ENCODE measurements around the gene BFSP2. TPM values are rescaled to one million over a fixed set of nuclear protein-coding genes. Genes with fewer than 3 reads are reported as not detected.

The BFSP2 gene
- total RNA-seq, 1 experiment from 2014 or later: 0.67 TPM

DNA sequence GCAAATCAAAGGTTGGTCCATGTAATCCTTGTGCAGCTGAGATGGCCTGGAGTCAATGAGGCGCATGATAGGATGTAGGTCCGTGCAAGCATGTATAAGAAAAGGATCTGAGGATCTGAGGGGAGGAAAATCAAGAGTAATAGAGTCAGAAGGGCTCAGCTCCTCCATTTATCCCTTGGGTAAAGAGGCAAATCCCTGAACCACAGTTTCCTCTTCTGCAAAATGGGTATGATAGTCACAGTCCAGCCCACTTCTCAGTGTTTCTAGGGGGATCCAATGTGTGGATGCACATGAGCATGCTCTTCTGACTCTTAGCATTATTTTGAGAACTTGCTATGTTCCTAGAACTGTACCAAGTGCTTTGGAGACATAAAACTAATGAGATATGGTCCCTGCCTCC, 67.9 kb downstream of the BFSP2 start:
- Histone ChIP-seq H3K27me3 (ENCODE audit: control insufficient read depth, insufficient read depth, low read length) (no peaks in the 10 kb centered on the region), H3K9me3 (ENCODE audit: control insufficient read depth, insufficient read depth, low read depth, low read length) (no peaks in the 10 kb centered on the region), H3K36me3 (ENCODE audit: control insufficient read depth, insufficient read depth, low read length) (no peaks in the 10 kb centered on the region), H3K4me3 (ENCODE audit: low read depth in 2 of 2, low read length in 2 of 2) (no peak overlapping the region), H3K27ac (ENCODE audit: low read length) (peak overlapping the region; percentile 67), H3K4me1 (ENCODE audit: control insufficient read depth, insufficient read depth, low read length) (peaks cover 41% of the 10 kb centered on the region)
- ChIA-PET POLR2A (no interaction called here), CTCF (interaction anchor here (0.6 to 1.0 kb wide), 3 partner anchors 12 to 106 kb away, joined by 3 to 4 read pairs (median 3); partner anchors contain the start of gene CDV3)
- DNase-seq (ENCODE audit: low read depth, low spot score) (no peak), ATAC-seq (no peak)
- in situ Hi-C loops (cut with HindIII; ENCODE audit: low pct_unique_long_range_greater_than_20kb, low sequenced_read_pairs) (no loop called here), intact Hi-C loops (cut with micrococcal nuclease; ENCODE audit: unreplicated experiment) (no loop called here)
- BruUV-seq (replicated peaks): no TSS peak
- TF ChIP-seq TCF7L2 (IDR thresholded peaks at IDR 0.05; ENCODE audit: low read depth, low read length): no peak
- TF ChIP-seq, protein P1, sequence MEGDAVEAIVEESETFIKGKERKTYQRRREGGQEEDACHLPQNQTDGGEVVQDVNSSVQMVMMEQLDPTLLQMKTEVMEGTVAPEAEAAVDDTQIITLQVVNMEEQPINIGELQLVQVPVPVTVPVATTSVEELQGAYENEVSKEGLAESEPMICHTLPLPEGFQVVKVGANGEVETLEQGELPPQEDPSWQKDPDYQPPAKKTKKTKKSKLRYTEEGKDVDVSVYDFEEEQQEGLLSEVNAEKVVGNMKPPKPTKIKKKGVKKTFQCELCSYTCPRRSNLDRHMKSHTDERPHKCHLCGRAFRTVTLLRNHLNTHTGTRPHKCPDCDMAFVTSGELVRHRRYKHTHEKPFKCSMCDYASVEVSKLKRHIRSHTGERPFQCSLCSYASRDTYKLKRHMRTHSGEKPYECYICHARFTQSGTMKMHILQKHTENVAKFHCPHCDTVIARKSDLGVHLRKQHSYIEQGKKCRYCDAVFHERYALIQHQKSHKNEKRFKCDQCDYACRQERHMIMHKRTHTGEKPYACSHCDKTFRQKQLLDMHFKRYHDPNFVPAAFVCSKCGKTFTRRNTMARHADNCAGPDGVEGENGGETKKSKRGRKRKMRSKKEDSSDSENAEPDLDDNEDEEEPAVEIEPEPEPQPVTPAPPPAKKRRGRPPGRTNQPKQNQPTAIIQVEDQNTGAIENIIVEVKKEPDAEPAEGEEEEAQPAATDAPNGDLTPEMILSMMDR (IDR thresholded peaks at IDR 0.05): no peak
- TF ChIP-seq, protein P2, sequence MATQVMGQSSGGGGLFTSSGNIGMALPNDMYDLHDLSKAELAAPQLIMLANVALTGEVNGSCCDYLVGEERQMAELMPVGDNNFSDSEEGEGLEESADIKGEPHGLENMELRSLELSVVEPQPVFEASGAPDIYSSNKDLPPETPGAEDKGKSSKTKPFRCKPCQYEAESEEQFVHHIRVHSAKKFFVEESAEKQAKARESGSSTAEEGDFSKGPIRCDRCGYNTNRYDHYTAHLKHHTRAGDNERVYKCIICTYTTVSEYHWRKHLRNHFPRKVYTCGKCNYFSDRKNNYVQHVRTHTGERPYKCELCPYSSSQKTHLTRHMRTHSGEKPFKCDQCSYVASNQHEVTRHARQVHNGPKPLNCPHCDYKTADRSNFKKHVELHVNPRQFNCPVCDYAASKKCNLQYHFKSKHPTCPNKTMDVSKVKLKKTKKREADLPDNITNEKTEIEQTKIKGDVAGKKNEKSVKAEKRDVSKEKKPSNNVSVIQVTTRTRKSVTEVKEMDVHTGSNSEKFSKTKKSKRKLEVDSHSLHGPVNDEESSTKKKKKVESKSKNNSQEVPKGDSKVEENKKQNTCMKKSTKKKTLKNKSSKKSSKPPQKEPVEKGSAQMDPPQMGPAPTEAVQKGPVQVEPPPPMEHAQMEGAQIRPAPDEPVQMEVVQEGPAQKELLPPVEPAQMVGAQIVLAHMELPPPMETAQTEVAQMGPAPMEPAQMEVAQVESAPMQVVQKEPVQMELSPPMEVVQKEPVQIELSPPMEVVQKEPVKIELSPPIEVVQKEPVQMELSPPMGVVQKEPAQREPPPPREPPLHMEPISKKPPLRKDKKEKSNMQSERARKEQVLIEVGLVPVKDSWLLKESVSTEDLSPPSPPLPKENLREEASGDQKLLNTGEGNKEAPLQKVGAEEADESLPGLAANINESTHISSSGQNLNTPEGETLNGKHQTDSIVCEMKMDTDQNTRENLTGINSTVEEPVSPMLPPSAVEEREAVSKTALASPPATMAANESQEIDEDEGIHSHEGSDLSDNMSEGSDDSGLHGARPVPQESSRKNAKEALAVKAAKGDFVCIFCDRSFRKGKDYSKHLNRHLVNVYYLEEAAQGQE (IDR thresholded peaks at IDR 0.05; ENCODE audit: insufficient read depth in 1 of 2, low read depth in 2 of 2, low read length in 1 of 2): no peak
- no peak for TF ChIP-seq SIN3A (IDR thresholded peaks at IDR 0.05; ENCODE audit: borderline replicate concordance, insufficient read depth, low read depth, low read length)
- TF ChIP-seq POLR2AphosphoS5 (IDR thresholded peaks at IDR 0.05; ENCODE audit: low read depth, low read length): no peak

DNA sequence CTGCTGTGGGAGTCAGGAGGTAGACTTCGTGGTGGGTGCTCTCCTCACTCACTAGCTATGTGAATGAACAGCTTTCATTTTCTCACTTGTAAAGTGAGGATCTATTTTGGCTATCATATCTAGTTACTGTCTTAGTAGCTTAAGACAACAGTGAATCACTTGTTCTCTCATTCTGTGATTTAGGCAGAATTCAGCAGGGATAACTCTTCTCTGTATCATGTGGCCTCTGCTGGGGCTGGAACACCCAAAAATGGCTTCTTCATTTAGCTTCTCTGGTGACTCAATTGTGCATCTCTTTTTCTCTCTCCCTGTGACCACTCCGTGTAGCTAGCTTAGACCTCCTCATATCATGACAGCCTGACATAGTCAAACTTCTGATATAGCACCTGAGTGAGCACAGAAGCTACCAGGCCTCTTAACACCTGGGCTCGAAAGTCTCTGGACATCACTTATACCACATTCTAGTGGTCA, 68.4 kb downstream of the BFSP2 start:
- Histone ChIP-seq H3K9me3 (ENCODE audit: control insufficient read depth, insufficient read depth, low read depth, low read length) (no peaks in the 10 kb centered on the region), H3K36me3 (ENCODE audit: control insufficient read depth, insufficient read depth, low read length) (no peaks in the 10 kb centered on the region), H3K27me3 (ENCODE audit: control insufficient read depth, insufficient read depth, low read length) (no peaks in the 10 kb centered on the region), H3K4me3 (ENCODE audit: low read depth in 2 of 2, low read length in 2 of 2) (no peak overlapping the region), H3K27ac (ENCODE audit: low read length) (peak overlapping the region; percentile 67), H3K4me1 (ENCODE audit: control insufficient read depth, insufficient read depth, low read length) (peaks cover 39% of the 10 kb centered on the region)
- in situ Hi-C loops (cut with HindIII; ENCODE audit: low pct_unique_long_range_greater_than_20kb, low sequenced_read_pairs): no loop called here
- ChIA-PET CTCF (interaction anchor here (0.6 to 1.0 kb wide), 4 partner anchors 11 to 105 kb away, joined by 3 to 4 read pairs (median 3); partner anchors contain the start of gene CDV3), POLR2A (no interaction called here)
- no TSS peak for BruUV-seq (replicated peaks)
- no peak for ATAC-seq
- intact Hi-C loops (cut with micrococcal nuclease; ENCODE audit: unreplicated experiment): no loop called here
- TF ChIP-seq, protein P2 (IDR thresholded peaks at IDR 0.05; ENCODE audit: insufficient read depth in 1 of 2, low read depth in 2 of 2, low read length in 1 of 2): no peak
- DNase-seq (ENCODE audit: low read depth, low spot score): no peak

All from Panc1 (cell line).